ENCODE measurements around the gene CDKAL1.
"Not testable (repeated sequence)": the region's sequence is repeated elsewhere in the genome, so short reads cannot be mapped to it uniquely, and the experiment has no call there.

The CDKAL1 gene

GRCh38 chr6:21230536-21230935 lies 696.3 kb downstream of the CDKAL1 start:
- no peak for DNase-seq

DNA sequence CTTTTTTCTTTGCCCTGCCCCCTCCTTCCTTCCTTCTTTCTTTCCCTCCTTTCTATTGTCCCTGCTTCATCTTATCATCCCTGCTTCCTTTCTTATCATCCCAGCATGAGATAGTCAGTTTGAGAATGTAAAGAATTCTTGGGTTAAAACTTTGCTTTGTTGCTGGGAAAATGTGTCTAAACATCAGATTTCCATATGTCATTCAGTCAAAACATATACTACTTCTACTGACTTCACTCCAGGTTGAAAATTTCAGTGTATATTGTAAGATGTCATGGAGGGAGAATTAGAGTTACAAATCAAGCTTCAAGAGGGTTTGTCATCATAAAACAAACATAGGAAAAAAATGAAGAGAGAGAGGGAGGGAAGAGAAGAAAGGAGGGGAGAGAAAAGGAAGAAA lies 700.9 kb downstream of the CDKAL1 start:
- no peak for DNase-seq

DNA sequence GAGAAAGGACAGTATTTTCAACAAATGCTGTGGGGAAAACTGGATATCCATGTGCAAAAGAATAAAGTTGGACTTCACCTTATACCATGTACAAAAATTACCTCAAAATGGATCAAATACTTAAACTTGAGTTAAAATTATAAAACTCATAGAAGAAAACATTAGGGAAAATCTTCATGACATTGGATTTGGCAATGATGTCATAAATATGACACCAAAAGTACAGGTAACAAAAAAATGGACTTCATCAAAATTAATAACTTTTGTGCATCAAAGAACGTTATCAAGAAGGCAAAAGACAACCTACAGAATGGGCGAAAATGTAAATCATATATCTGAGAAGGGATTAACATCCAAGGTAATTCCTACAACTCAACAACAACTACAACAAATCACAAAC lies 704.0 kb downstream of the CDKAL1 start:
- DNase-seq = no peak

DNA sequence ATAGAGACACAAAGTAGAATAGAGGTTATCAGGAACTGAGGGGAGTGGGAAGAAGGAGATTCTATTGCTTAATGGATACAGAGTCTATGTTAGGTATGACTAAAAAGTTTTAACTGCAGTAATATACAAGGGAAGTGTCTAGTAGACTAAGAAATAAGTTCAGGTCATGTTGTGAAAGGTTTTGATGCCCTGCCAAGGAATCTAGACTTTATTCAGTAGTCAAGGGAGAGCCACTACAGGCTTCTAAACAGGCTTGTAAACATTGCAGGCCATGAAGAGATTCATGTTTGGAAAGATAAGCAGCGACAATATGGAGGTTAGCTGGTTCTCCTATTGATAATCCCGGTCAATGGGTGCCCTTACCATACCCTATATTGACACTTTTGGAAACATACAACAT lies 706.5 kb downstream of the CDKAL1 start:
- no peak for DNase-seq

DNA sequence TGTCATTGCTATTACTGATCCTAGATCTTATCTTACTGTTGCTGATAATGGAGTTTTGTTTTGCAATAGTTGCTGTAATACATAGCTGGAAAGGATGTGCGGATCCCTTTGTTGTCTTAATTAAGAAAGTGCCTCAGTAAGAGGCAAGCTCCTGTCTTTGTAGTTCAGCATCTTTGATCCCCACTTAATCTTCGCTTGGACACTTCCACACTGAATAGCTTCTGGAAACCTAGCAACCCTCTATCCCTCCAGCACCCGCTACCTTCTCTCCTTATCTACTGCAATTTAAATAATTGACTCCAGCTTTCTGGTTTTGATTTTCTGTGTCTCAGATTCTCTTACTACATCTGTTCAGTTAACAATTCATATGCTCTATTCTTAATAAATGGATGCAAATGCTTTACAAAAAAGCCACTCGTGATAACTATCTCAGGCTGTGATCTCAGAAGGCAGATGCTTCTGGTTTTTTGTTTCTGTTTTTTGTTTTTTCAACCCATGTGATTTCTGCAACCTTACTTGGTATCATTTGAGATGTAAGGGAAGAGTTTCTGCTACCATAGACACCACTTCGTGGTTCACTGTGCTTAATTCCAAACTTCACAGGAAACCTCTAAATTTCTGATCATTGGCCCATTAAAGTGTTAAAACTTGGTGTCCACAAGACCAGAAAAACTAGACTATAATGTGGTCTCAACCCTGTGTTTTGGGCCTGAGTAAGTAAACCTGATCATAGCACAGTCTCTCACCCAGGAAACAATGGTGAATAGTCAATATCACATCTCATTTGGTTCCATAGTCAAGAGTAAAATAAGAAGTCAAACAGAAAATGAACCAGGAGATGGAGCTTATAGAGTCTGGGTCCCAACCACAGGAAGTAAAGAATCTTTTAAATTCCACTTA lies 707.2 kb downstream of the CDKAL1 start:
- no peak for DNase-seq

GRCh38 chr6:21244897-21245470 lies 710.7 kb downstream of the CDKAL1 start:
- DNase-seq = no peak

DNA sequence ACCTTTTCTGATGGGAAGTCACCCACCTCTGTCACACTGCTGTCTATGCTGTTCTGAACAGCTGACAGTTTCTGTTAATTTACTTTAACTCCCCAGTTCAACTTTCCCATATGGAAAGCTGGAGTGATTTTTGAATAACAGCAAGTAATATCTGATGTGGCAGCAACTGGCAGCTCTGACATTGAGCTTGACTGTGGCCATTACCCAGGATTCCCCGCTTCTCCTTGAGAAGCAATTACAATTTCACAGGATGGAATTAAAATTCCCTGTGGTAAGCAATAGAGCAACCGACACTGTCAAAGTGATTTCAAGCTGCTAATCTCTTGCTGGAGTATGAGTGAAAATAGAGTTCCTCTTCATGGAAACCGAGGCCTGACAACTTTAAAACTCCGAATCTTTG lies 711.2 kb downstream of the CDKAL1 start:
- DNase-seq = no peak

GRCh38 chr6:21246075-21246474 lies 711.8 kb downstream of the CDKAL1 start:
- no peak for DNase-seq

- not testable (repeated sequence) for DNase-seq
Measured at GRCh38 chr6:21254460-21254859, 720.2 kb downstream of the CDKAL1 start.

DNA sequence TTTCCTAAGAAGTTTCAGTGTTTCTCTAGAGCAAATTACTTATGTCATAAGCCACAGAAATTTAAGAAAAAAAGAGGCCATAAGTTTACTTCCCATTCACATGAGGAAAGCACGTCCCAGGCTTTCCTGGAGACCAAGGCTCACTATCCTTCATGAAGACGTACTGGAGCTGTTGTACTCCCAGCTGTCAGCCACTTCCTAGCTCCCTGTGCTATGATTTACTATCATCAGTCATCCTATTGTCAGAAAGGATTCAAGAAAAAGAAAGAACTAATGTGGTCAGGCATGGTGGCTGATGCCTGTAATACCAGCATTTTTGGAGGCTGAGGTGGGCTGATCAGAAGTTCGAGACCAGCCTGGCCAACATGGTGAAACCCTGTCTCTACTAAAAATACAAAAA lies 721.9 kb downstream of the CDKAL1 start:
- DNase-seq = no peak

- no peak for DNase-seq
Measured at GRCh38 chr6:21257125-21257524, 722.9 kb downstream of the CDKAL1 start.

GRCh38 chr6:21258665-21259064 lies 724.4 kb downstream of the CDKAL1 start:
- no peak for DNase-seq

GRCh38 chr6:21259660-21260059 lies 725.4 kb downstream of the CDKAL1 start:
- DNase-seq = no peak

- no peak for DNase-seq
Measured at GRCh38 chr6:21262504-21262903, 728.2 kb downstream of the CDKAL1 start.

DNA sequence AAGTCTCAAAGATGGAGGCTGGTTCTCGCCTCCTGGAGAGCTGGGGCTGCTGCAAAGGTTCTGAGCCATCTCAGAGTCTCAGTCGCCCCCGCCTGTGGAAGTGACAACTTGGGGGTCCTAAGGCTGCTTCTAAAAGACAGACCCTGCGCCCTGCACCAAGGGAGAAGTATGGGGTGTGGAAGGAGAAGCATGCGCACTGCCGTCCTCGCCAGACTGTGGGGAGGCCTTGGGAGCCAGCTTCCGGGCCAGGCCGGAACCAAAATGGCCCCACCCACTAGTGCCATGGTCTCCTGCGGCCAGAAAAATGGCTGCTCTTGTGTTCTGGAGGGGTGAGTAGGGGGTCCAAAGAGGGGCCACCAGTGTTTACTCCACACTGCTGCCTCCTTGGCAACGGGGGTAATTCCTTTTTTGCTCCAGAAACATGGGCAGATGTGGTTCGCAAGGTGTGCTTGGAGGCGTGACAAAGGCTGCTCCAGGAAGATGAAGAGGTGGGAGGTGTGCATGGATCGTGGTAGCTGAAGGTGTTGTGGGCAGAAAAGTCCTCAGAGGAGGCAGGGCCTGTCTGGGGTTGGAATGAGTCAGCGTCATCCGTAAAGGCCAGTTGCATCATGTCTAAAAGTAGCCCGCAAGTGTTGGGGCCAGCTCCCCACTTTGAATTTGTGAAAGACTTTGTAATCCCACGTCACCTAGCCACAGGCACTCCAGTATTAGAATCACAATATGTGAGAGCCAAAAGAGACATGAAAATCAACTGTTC lies 729.5 kb downstream of the CDKAL1 start:
- peak; percentile 48 for DNase-seq

DNA sequence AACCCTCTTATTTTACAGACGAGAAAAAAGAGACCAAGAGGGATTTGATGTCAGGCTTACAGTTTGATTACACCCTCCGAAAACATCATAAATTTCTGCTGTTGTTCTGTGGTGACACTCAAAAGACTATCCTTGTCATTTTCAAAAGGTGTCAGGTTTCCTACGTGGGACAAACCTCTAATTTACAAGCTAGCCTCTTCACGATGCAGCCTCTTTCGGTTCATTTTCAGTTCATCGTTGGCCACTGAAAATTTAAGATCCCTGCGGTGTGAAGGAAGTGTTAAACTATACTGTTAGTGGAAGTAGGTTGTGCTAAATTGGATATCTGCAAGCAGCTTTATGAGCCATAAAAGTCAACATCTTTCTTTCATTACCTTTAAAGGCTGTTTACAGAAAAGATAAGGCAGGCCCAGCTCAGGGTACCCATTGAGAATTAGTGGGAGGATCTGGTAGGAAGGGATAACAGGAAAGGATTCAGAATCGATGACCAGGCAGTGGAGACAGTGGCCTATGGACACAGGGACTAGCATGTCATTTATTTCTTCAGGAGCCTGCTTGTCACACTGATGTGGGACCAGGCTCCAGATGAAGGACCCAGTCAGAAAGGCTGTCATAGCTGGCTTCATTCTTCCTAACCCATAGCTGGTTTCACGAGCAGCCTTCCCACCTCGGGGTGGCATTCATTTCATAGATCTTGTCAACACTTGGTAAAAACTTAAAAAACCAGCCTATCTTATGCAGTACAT lies 730.2 kb downstream of the CDKAL1 start:
- DNase-seq = peak; percentile 84

GRCh38 chr6:21265034-21265729 lies 730.9 kb downstream of the CDKAL1 start:
- DNase-seq = no peak

GRCh38 chr6:21265730-21266044 lies 731.4 kb downstream of the CDKAL1 start:
- DNase-seq = no peak

DNA sequence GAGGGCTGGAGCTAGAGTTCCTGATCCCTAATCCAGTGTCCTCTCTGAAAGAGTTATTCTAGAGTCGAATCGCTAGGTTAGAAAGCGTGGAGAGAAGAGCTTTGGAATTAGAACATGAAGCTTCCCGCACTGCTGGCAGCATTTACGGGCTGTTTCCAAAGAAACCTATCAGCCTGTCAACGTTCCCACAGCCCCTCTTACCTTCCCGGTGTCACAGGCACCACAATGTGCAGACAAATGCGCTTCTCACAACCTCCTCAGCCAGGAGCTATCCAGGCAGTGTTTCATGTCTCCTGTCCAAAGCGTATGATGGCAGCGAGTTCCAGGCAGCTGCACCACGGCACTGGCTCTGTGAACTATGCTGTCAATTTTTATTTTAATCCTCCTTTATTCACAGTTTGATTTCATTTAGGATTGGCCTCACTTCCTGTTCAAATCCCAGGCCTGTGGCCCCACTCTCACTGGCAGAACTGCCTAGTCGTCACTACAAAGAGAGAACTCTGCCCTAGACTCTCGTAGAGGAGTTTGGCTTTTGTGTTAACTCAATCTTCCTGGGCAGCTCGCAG lies 736.5 kb downstream of the CDKAL1 start:
- no peak for DNase-seq

GRCh38 chr6:21271428-21272155 lies 737.3 kb downstream of the CDKAL1 start:
- no peak for DNase-seq

GRCh38 chr6:21273451-21273850 lies 739.2 kb downstream of the CDKAL1 start:
- DNase-seq = no peak

DNA sequence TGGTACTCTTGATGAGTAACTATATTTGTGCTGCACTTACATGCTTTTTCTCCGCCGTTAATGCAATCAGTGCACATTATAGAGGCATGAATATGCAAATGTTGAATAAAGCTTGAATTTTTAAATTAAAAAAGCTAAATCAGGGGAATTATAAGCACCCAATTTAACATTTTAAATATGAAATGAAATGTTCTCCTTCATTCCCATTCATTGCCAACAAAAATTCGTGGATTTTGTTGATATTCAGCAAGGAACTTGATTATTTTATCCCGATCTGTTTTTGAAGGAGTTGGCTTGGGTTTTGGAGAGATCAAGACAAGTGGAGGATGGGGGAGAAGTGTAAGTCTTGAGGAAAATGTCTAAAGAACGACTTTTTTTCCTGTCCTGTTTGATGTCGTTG lies 740.6 kb downstream of the CDKAL1 start:
- no peak for DNase-seq

All from NCI-H187 treated with DMSO at 0.1 percent for 48 hours (cell line).